Measurements from ENCODE around the gene TRIM49D2. TPM values are rescaled to one million over a fixed set of nuclear protein-coding genes. Genes with fewer than 3 reads are reported as not detected.
"Not testable (repeated sequence)": the region's sequence is repeated elsewhere in the genome, so short reads cannot be mapped to it uniquely, and the experiment has no call there.

The TRIM49D2 gene
- polyA plus RNA-seq (2012; ENCODE audit: missing spikeins) = 0.19 TPM

GRCh38 chr11:89923764-89924163 lies at the start of gene TRIM49D2:
Gene TRIM49D2, plus strand, starts transcription at chr11:89924064. Its CDS starts 2,698 bp downstream, at chr11:89926762.
- not testable (repeated sequence) for DNase-seq (ENCODE audit: insufficient read length); FAIRE-seq

- not testable (repeated sequence) for FAIRE-seq; DNase-seq (ENCODE audit: insufficient read length)
Measured at GRCh38 chr11:89877511-89877910, 46.4 kb upstream of the TRIM49D2 start.

GRCh38 chr11:89893245-89893644 lies 30.6 kb upstream of the TRIM49D2 start:
- not testable (repeated sequence) for FAIRE-seq; DNase-seq (ENCODE audit: insufficient read length)

GRCh38 chr11:89900809-89901208 lies 23.1 kb upstream of the TRIM49D2 start:
- DNase-seq (ENCODE audit: insufficient read length); FAIRE-seq: not testable (repeated sequence)

- TF ChIP-seq TAF1 (IDR thresholded peaks at IDR 0.05; ENCODE audit: borderline replicate concordance, low read depth, low read length) (no peak), POLR2AphosphoS5 (IDR thresholded peaks at IDR 0.05; ENCODE audit: low read depth, low read length) (no peak), POLR2A (IDR thresholded peaks at IDR 0.05; ENCODE audit: low read depth, low read length) (no peak)
- FAIRE-seq (no peak), DNase-seq (ENCODE audit: insufficient read length) (no peak)
Measured at GRCh38 chr11:89922195-89922660, 1.6 kb upstream of the TRIM49D2 start, which contains the start of gene TRIM49D1. Gene TRIM49D1, minus strand, starts transcription at chr11:89922245. Its CDS starts 4,535 bp downstream, at chr11:89917710.

- not testable (repeated sequence) for FAIRE-seq; DNase-seq (ENCODE audit: insufficient read length)
Measured at GRCh38 chr11:89960833-89961232, 37.0 kb downstream of the TRIM49D2 start.

- not testable (repeated sequence) for FAIRE-seq; DNase-seq (ENCODE audit: insufficient read length)
Measured at GRCh38 chr11:89965737-89966136, 41.9 kb downstream of the TRIM49D2 start, which contains the start of gene TRIM64. Gene TRIM64, plus strand, starts transcription at chr11:89966037. Its CDS starts 2,467 bp downstream, at chr11:89968504.
